Measurements from ENCODE around the gene RASL11B. TPM values are rescaled to one million over a fixed set of nuclear protein-coding genes. Genes with fewer than 3 reads are reported as not detected.

Gene RASL11B
- total RNA-seq, 2 experiments from 2014 or later, result 0.10 TPM; not detected in 1

DNA sequence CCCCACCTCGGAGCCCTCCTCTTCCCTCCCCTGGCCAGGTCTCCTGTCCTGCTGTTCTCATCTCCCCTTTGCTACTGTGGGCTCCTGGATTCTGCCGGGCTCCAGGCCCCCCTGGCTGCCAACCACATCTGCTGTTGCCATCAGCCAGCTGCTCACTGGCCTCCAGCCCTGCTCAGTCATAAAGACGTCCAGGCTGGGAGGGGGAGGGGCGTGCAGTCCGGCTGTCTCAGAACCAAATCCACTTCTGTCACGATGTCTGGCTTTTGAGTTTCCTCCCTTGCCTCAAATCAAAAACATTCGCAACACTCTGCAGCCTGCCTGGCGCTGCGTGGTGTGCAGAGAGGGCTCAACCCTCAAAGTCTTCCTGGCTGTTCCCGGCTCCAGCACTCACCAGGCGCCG, 7.1 kb downstream of the RASL11B start:
- no peak for DNase-seq
- no peaks in the 10 kb centered on the region for H3K9me3 Mint-ChIP-seq
- H3K27ac Mint-ChIP-seq, result no peak overlapping the region
- CTCF ChIA-PET, result no interaction called here
- POLR2A ChIA-PET, result no interaction called here
- H3K27me3 Mint-ChIP-seq, result no peaks in the 10 kb centered on the region
- no peaks in the 10 kb centered on the region for H3K4me1 Mint-ChIP-seq
- H3K36me3 Mint-ChIP-seq (ENCODE audit: low read depth), result peaks cover 7% of the 10 kb centered on the region
- H3K4me3 Mint-ChIP-seq, result no peak overlapping the region

DNA sequence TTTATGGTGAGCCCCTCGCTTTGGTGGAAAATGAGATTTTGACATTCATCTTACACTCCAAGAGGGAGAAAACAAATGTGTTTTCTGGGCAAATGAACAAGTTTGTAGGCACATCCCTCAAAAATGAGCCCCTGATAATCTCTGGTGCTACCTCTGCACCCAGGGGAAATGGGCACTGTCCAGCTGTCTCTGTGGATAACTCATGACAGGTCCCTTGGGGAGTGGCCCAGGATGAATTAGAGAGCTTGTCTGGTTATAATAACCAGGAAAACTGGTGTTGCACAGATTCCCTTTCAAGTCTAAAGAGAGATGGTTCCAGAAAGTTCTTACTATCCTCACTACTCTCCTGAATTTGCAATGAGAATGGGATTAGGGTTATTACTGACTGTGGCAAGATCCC, 7.5 kb downstream of the RASL11B start:
- H3K4me1 Mint-ChIP-seq, result no peaks in the 10 kb centered on the region
- no peaks in the 10 kb centered on the region for H3K27me3 Mint-ChIP-seq
- ChIA-PET CTCF (no interaction called here), POLR2A (no interaction called here)
- no peaks in the 10 kb centered on the region for H3K9me3 Mint-ChIP-seq
- no peak overlapping the region for H3K4me3 Mint-ChIP-seq
- H3K27ac Mint-ChIP-seq, result no peak overlapping the region
- DNase-seq, result no peak
- peaks cover 7% of the 10 kb centered on the region for H3K36me3 Mint-ChIP-seq (ENCODE audit: low read depth)

DNA sequence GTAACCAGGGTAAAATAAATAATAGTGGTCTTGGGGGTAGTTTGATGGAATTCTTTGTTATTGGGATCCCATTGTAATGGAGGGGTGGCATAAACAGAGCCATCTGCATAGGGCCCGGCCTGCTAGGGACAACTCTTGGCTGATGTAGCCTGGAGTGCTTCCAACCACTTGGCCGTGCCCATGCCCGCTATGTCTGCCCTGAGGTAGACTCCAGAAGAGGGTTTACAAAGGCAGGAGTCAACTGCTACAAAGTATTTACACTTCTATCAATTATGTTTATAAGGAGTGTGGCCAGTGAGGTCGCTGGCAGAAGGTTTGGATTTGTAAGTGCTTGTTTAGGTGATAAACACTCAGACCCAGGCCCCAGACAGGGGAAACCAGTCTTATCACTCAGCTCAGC, 8.1 kb downstream of the RASL11B start:
- Mint-ChIP-seq H3K27me3 (no peaks in the 10 kb centered on the region), H3K36me3 (ENCODE audit: low read depth) (peaks cover 7% of the 10 kb centered on the region), H3K9me3 (no peaks in the 10 kb centered on the region), H3K27ac (no peak overlapping the region), H3K4me3 (no peak overlapping the region), H3K4me1 (no peaks in the 10 kb centered on the region)
- POLR2A ChIA-PET, result no interaction called here
- DNase-seq, result no peak
- CTCF ChIA-PET, result no interaction called here

DNA sequence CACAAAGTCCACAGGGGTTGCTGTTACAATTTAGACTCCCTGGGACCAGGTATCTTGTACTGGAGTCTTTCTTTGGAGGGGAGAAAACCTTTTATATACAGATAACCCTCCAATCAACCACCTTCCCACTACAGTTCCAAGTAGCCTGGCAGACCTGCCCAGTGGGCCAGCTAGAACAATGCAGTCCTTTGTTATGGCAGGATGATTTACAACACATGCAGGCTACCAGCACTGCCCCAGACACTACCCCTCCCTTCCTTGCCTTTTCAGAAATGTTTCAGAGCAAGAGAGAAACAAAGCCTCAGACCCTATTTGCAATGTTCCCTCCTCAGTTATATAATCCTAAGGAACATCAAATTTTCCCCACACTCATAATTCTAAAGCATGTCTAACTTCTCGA, 11.1 kb downstream of the RASL11B start:
- ChIA-PET CTCF (interaction anchor here (1.2 kb wide), 1 partner anchor 10 kb away, joined by 3 read pairs; no protein-coding TSS in a partner anchor), POLR2A (no interaction called here)
- DNase-seq, result no peak
- Mint-ChIP-seq H3K36me3 (ENCODE audit: low read depth) (peaks cover 7% of the 10 kb centered on the region), H3K27ac (no peak overlapping the region), H3K4me3 (no peak overlapping the region), H3K27me3 (no peaks in the 10 kb centered on the region), H3K9me3 (no peaks in the 10 kb centered on the region), H3K4me1 (peaks cover 7% of the 10 kb centered on the region)

DNA sequence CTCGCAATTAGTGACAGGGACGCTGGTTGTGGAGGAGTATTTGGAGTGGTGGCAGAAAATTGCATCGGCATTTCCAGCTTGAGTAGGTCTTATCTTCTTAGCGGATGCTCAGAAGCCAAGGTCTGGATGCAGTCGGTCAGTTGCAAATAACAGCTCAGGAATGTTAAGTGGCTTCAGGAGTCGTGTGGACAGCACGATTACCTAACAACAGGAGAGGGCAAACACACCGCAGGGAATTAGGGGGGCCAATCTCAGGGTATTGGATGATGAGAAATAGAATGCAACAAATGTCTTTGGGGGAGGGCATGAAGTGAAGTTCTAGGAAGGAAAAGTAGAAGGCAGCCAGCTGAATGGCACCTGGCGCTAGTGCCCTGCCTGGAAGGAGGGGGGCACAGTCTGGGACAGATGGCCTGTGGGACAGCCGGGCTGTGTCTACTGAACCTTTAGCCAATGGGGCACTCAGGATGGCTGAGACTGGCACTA, 11.8 kb downstream of the RASL11B start:
- DNase-seq, result no peak
- POLR2A ChIA-PET, result no interaction called here
- H3K27me3 Mint-ChIP-seq, result no peaks in the 10 kb centered on the region

DNA sequence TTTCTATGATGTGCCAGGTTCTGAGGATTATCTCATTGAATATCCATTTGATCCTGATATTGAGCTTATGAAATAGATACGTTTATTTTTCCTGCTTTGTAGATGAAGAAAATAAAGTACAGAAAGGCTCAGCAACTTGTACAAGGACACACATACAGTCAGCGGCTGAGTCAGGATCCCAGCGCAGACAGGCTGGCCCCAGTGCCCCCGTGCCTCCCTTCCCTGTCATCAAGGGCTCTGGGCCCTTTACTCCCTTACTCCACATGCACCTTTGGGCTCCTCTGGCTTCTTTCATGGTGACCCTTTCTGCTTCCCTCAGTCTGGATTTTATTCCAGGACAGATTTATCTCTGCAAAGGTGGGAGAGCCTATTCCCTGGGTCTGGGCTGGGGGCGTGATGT, 12.8 kb downstream of the RASL11B start:
- CTCF ChIA-PET, result interaction anchor here (0.7 kb wide), 1 partner anchor 16 kb away, joined by 3 read pairs; no protein-coding TSS in a partner anchor
- peaks cover 7% of the 10 kb centered on the region for H3K36me3 Mint-ChIP-seq (ENCODE audit: low read depth)
- peaks cover 7% of the 10 kb centered on the region for H3K4me1 Mint-ChIP-seq
- no peak overlapping the region for H3K4me3 Mint-ChIP-seq
- DNase-seq, result no peak
- H3K27me3 Mint-ChIP-seq, result no peaks in the 10 kb centered on the region
- POLR2A ChIA-PET, result no interaction called here
- H3K27ac Mint-ChIP-seq, result no peak overlapping the region
- H3K9me3 Mint-ChIP-seq, result no peaks in the 10 kb centered on the region

More for the DNA sequence above, 11.8 kb downstream of the RASL11B start:
- H3K27ac Mint-ChIP-seq, result no peak overlapping the region
- CTCF ChIA-PET, result interaction anchor here (1.2 kb wide), 1 partner anchor 9 kb away, joined by 3 read pairs; no protein-coding TSS in a partner anchor
- H3K4me1 Mint-ChIP-seq, result peaks cover 7% of the 10 kb centered on the region
- no peaks in the 10 kb centered on the region for H3K9me3 Mint-ChIP-seq
- H3K36me3 Mint-ChIP-seq (ENCODE audit: low read depth), result peaks cover 7% of the 10 kb centered on the region
- H3K4me3 Mint-ChIP-seq, result no peak overlapping the region

DNA sequence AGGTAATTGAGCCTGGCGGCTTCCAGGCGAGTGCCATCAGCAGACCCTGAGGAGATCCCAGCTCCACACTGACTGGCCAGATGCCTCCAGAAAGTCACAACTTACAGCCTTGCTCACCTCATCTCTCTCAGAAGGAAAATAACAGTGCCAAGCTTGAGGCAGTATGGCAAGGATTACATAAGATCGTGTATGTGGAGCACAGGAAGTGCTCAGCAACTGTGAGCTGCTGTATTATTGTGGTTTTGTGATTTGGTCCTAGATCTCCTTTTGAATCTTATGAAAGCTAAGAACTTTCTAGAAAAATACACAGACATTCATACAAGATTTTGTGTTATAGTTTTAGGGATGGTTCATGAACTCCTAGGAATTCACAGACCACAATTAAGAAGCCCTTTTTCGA, 14.0 kb downstream of the RASL11B start:
- no peaks in the 10 kb centered on the region for H3K9me3 Mint-ChIP-seq
- no peak overlapping the region for H3K4me3 Mint-ChIP-seq
- H3K27ac Mint-ChIP-seq, result no peak overlapping the region
- H3K4me1 Mint-ChIP-seq, result peaks cover 7% of the 10 kb centered on the region
- ChIA-PET POLR2A (no interaction called here), CTCF (interaction anchor here (1.3 kb wide), 1 partner anchor 13 kb away, joined by 3 read pairs; no protein-coding TSS in a partner anchor)
- DNase-seq, result no peak
- peaks cover 5% of the 10 kb centered on the region for H3K36me3 Mint-ChIP-seq (ENCODE audit: low read depth)
- H3K27me3 Mint-ChIP-seq, result no peaks in the 10 kb centered on the region

DNA sequence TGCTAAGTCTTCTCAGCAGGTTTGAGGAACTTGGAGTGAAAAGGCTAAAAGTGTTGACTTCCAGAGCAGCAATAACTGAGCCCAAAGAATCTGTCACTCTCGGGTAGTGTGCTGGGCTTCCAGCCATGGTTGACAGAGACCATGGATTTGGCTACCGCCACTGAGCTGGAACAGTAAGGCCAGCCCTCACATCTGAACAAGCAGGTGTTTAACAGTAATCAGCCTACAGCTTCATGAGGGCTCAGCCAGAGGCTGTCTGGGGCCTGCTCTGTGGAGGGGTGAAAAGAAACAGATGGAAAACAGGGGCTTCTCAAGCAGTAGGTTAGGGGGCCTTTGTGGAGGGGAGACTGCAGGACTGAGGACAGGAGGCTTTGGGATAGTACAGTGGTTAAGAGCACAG, 14.9 kb downstream of the RASL11B start:
- H3K27ac Mint-ChIP-seq, result no peak overlapping the region
- ChIA-PET POLR2A (no interaction called here), CTCF (interaction anchor here (0.6 to 1.3 kb wide), 3 partner anchors 14 to 176 kb away, joined by 3 read pairs; no protein-coding TSS in a partner anchor)
- peaks cover 2% of the 10 kb centered on the region for H3K36me3 Mint-ChIP-seq (ENCODE audit: low read depth)
- H3K9me3 Mint-ChIP-seq, result no peaks in the 10 kb centered on the region
- no peaks in the 10 kb centered on the region for H3K27me3 Mint-ChIP-seq
- no peak overlapping the region for H3K4me3 Mint-ChIP-seq
- peaks cover 10% of the 10 kb centered on the region for H3K4me1 Mint-ChIP-seq
- no peak for DNase-seq

DNA sequence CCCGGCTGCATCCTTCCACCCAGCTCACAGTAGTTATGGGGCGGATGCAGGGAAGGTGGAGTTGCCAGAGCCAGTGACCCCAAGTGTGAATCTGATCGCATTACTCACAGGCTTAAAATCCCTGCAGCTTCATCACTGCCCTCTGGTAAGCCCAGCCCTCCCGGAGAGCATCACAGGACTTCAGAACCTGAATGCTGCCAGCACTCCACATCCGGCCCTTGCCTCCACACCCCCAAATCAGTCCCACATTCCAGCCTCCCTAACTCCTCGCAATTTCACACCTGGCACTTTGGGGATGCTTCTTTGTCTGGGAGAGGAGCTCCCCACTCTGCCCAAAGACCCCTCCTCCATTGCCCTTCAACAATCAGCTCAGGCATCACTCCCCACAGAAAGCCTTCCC, 15.6 kb downstream of the RASL11B start:
- no peak overlapping the region for H3K4me3 Mint-ChIP-seq
- no peaks in the 10 kb centered on the region for H3K9me3 Mint-ChIP-seq
- peaks cover under 1% of the 10 kb centered on the region for H3K36me3 Mint-ChIP-seq (ENCODE audit: low read depth)
- CTCF ChIA-PET, result interaction anchor here (0.5 to 1.2 kb wide), 3 partner anchors 11 to 176 kb away, joined by 3 to 4 read pairs (median 3); no protein-coding TSS in a partner anchor
- peaks cover 10% of the 10 kb centered on the region for H3K4me1 Mint-ChIP-seq
- POLR2A ChIA-PET, result no interaction called here
- no peaks in the 10 kb centered on the region for H3K27me3 Mint-ChIP-seq
- H3K27ac Mint-ChIP-seq, result no peak overlapping the region
- DNase-seq, result no peak

DNA sequence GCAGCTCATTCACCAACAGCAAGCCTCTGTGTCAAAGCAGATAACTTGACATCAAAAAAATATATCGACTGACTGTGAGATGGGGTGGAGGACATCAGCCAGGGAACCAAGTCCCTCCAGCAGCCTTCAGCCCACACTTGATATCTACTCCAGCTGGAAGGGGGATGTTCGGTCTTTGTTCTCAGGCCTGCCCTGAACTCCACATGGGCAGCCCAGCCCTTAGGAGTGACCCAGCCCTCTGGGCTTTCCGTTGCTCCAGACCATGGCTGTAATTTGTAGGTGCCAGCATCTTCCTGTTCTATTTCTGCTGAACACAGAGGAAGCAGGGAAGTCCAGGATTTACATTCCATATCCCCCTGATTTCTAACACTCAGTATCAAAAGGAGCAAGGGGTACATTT, 17.4 kb downstream of the RASL11B start:
- no peak overlapping the region for H3K4me3 Mint-ChIP-seq
- H3K36me3 Mint-ChIP-seq (ENCODE audit: low read depth), result no peaks in the 10 kb centered on the region
- no peaks in the 10 kb centered on the region for H3K9me3 Mint-ChIP-seq
- ChIA-PET POLR2A (no interaction called here), CTCF (no interaction called here)
- H3K4me1 Mint-ChIP-seq, result peaks cover 10% of the 10 kb centered on the region
- DNase-seq, result no peak
- no peaks in the 10 kb centered on the region for H3K27me3 Mint-ChIP-seq
- H3K27ac Mint-ChIP-seq, result no peak overlapping the region

DNA sequence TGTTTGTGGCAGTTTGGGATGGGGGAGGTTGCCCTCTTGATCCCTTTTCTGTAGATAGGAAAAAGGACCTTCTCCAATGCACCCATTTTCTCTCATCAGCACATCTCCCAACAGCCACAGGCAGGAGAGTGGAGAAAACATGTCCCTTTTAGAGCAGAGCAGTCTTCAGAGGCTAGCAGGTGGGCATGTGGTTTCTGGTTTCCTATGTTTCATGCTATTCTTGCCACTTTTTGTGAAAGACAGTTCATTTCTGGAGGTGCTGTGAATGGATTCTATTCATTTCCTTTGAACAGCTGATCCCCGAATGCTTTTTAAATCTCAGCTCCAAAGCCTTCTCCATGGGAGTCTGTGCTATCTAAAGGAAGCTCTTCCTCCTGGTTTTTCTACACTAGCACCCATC, 18.9 kb downstream of the RASL11B start:
- no peak overlapping the region for H3K27ac Mint-ChIP-seq
- H3K4me3 Mint-ChIP-seq, result no peak overlapping the region
- H3K9me3 Mint-ChIP-seq, result no peaks in the 10 kb centered on the region
- POLR2A ChIA-PET, result no interaction called here
- DNase-seq, result no peak
- peaks cover 8% of the 10 kb centered on the region for H3K4me1 Mint-ChIP-seq
- H3K36me3 Mint-ChIP-seq (ENCODE audit: low read depth), result peaks cover 6% of the 10 kb centered on the region
- H3K27me3 Mint-ChIP-seq, result no peaks in the 10 kb centered on the region
- CTCF ChIA-PET, result interaction anchor here (1.2 kb wide), 1 partner anchor 12 kb away, joined by 3 read pairs; no protein-coding TSS in a partner anchor

DNA sequence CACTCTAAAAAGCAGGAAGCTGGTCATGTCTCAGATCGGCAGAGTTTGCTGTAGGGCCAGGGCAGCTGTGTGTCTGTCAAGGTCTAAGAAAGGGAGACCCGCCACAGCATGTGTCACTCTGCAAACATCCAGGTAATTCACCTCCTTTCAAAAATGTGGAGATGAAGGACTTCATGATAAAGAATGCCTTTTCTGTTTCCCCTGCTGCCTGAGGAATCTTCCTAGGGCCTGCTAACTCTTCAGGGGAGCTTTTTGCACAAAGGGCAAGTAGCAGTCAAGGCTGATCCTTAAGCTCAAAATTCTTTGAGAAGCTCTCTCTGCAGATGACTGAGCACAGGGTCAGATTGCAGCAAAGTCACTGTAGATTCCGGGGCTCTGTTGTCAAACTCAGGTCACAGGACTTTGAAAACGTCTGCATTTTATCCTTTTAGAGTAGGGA, 21.1 kb downstream of the RASL11B start:
- ChIA-PET POLR2A (no interaction called here), CTCF (interaction anchor here (0.7 to 1.4 kb wide), 5 partner anchors 9 to 1174 kb away, joined by 3 to 5 read pairs (median 3); no protein-coding TSS in a partner anchor)
- Mint-ChIP-seq H3K27me3 (no peaks in the 10 kb centered on the region), H3K9me3 (peaks cover 2% of the 10 kb centered on the region), H3K27ac (no peak overlapping the region), H3K4me1 (peaks cover 3% of the 10 kb centered on the region), H3K36me3 (ENCODE audit: low read depth) (peaks cover 6% of the 10 kb centered on the region), H3K4me3 (no peak overlapping the region)
- DNase-seq, result no peak

DNA sequence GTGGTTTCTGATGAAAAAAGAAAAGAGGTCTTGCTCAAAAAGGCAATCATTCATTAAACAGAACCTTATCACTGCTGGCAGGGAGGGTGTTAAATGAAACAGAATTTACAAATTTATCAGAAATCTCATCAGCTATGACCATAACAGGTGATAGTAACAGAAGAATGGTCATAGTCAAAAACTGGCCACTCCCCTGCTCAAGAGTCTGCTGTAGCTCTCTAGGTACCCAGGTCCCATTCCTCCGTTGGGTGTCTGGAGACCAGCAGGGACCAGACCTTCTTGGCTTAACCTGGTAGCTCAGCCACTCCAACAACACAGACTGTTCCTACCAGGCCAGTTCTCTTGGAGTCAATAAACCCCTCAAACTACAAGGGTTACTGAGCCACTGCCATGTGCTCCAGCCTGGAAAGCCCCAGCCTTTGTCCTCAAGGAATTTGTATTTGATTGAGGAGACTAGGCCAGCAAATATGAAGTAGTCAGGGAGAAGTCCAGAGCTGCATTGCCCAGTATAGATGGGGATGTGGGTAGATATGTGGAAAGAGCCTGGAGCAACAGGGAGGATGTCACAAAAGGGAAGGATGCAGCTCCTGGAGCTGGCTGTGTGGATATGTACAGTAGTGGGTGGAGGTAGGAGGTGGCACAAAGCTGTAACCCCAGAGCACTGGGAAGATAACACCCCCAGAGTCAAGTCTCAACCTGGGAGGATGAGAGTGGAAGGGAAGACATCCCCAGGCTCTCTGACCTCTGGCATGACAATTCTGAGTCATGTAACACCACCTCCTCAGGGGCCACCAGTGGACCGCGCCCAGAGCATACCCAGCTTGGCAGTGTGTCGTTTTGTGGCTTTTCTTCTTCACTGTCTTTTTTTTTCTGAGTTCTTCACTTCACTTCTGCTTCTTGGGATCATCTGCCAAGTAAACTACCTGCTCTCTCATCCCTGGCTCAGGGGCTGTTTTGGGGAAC, 21.9 kb downstream of the RASL11B start:
- CTCF ChIA-PET, result interaction anchor here (0.7 to 1.4 kb wide), 4 partner anchors 10 to 1173 kb away, joined by 3 to 5 read pairs (median 3); no protein-coding TSS in a partner anchor
- Mint-ChIP-seq H3K27me3 (no peaks in the 10 kb centered on the region), H3K27ac (no peak overlapping the region), H3K4me1 (peaks cover 3% of the 10 kb centered on the region), H3K4me3 (no peak overlapping the region), H3K36me3 (ENCODE audit: low read depth) (peaks cover 9% of the 10 kb centered on the region), H3K9me3 (peaks cover 6% of the 10 kb centered on the region)
- DNase-seq, result no peak
- POLR2A ChIA-PET, result no interaction called here

Measured in activated CD4-positive, alpha-beta T cell treated with anti-CD3 and anti-CD28 coated beads, Interleukin-2, amount 10 ng/mL, durations not matched to agents 7 days and 5 days (primary cell).